Stimulated activated CD8-positive, alpha-beta memory T cell treated with anti-CD3 and anti-CD28 coated beads, Interleukin-15, amount 100 ng/mL, for 24 hours (primary cell): ENCODE measurements around the gene NRG3.

Experiments
- DNase-seq: peaks from one replicate; pipeline ENCODE4 v3.0.0-alpha.2; 2020; ENCODE audit warnings: low read depth

The NRG3 gene

DNA sequence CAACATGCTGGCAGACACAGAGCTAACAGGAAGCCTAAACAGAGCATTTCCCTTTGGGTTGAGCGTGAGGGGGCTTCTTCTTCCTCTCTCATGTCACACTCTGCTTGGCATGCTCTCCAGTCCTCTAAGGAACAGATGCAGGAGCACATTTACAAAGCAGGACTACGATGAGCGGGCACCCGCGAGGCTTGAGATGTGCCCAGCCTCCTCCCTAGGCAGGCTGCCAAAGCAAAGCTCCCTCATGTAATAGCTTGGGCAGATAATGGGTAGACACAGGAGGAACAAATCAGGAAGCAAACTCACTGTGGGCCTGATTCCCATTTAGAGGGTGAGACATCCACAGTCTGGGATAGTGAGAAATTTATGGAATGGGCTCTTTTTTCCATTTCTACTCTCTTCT is 519.1 kb downstream of the NRG3 start:
- DNase-seq: no peak

DNA sequence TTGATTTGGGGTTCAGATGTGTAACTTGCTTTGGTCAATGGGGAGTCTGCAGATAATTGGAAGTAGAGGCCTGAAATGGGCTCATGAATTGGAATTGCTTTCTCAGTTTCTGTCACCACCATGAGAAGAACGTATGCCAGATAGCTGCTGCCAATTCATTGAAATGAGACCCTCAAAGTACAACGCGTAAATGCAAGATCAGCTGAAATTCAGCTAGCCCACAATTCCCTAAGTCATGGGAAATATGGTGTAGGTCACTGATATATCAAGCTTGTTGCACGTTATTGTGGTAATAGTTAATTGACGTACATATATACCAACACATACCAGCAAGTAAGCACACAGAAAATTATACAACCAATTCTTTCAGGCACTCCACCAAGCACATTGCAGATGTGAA is 520.0 kb downstream of the NRG3 start:
- no peak for DNase-seq

DNA sequence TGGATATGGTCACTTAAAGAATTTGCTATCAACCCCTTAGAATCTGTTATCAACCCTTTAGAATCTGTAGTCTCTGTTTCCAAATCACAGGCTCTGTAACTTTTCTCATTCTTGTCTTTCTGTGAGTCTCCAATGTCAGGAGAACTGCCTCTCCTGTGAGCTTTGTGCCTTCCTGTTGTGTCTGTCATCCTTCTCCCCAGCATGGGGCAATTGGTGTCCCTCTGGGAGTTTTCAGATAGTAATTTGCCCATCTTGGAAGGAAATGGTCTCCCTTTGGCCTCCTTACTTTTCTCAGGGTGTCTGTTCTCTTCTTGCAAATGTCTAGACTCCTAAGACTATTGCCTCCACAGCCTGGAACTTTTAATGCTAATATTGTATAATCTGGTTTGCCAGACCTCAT is 521.9 kb downstream of the NRG3 start:
- no peak for DNase-seq

DNA sequence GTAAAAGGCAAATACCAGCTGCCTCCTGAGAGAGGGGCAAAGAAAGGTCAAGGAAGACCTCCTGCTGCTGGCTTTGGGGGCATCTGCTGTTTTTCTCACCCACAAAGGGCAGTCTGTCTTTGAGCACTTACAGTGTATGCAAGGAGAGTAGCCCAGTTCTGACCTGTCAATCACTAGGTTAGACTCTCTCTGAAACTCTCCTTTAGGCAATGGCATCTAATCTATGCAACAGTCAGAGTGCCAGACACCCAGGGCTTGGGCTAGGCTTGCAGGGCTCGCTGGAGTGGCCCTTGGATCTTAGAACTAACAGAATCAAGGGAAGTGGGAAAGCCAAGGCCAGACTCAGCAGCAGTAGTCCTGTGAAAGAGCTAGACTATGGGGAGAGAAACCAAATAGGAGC is 522.9 kb downstream of the NRG3 start:
- no peak for DNase-seq

DNA sequence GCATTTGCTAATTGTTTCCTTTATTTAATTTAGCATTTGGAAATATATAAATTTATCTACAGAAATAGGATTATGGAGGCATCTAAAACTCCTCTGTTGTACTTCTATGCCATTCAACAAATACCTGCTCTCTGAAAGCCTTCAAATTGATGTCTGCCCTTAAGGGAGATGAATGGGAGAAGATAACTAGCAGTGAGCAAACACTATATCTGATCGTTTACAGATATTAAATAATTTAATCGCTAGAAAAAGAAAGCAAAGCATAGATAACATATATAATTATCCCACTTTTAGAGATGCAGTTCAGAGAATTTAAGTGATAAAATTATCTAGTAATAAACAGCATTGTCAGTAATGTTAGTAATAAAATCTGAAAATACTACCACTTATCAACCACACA is 524.9 kb downstream of the NRG3 start:
- no peak for DNase-seq

DNA sequence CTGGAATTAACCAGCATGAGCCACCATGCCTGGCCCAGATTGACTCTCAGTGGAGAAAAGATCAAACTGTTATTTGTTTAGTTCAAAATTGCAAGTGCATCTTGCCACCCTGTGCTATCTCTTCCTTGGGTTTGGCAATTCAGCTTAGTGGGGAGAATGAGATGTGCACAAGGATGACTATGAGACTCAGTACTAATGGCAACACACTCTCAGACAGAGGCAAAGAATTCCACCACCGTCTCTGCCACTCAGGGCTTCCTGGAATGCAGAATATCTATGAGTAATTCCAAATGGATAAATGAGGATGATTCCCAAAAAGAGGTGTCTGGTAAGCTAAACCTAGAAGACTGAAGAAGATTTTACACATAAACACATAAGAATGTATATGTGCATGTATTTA is 525.8 kb downstream of the NRG3 start:
- no peak for DNase-seq

DNA sequence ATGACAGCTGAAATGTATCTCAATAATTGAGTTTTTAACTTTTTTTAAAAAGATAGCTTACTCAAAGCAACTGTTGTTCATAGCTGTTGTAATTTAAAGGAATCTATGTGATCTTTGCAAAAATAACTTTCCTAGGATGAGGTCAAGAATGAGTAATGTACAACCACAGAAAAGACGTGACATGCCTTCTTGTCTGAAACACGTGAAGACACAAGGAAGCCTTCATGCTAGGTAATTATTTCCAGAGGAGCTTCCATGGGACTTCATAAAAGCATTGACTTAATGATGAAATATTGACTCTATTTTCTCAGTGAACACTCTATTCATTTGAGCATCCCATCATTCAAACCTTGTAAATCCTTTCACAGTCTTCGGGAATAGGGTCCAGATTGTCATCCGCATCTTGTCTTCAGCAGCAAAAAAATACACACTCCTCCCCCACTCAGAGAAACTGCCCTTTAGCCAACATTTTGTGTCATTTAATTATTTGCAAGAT is 528.0 kb downstream of the NRG3 start:
- no peak for DNase-seq

DNA sequence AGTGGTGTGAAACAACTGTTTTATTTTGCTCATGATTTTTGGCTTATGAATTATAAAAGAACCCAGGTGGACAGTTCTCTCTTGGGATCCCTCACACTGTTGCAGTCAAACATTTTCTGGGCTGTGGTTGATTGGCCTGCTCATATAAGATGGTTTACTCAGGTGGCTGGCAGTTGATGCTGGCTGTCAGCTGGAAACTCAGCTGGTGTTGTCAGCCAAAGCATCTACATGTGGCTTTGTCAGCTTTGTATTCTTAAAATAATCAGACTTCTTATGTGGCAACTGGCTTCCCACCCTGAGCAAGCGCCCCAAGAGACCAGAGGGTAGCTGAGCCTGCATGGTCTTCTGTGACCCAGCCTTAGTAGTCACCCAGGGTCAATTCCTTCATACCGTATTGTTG is 534.7 kb downstream of the NRG3 start:
- no peak for DNase-seq

DNA sequence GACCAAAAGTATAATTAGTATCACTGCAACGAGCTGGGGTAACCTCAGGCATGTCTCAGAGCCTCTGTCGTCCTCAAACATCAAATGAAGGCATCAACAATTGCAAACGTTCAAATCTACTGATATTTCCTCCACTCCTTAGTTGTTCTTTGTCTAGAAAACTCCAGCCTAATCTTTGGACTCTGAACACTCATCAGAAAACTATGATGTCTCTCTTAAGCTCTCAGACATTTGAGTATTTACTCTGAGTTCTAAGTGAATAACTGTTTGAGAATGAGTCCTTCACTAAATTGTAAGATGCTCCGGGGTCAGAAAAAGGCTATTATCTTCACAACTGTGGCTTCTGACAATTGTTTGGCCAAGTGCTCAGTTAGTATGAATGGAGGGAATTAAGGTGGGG is 536.4 kb downstream of the NRG3 start:
- no peak for DNase-seq

DNA sequence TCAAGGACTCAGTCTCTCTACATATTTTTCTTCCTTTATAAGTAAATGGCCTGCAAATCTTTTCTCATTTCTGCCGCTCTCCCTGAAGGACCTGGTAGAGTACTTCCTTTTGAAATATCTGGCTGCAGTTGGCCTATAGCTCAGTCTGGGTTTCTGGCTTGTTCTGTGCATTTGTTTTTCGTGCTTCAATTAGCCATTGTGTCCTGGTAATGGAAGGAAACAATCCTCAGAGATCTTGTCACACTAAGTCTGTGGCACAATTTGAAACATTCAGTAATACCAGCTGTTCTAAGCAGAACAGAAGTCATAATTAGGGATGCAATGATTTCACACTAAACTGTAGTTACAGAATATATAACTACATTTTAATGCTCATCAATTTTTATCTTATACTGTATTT is 545.0 kb downstream of the NRG3 start:
- DNase-seq: no peak

DNA sequence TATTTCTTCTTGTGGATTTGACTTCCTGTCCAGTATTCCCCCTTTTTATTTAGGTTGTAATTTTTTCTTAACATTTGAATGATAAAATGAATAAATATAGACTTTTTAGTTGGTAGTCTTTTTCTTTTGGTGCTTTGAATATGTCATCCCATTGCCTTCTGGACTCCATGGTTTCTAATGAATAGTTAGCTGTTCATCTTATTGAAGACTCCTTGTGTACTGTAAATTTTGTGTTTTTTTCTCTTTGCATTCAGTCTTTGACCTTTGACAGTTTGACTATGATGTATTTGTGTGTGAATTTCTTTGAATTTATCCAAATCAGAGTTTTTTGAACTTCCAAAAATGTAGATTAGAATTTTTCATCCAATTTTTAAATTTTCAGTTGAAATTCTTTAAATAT is 554.3 kb downstream of the NRG3 start:
- no peak for DNase-seq

DNA sequence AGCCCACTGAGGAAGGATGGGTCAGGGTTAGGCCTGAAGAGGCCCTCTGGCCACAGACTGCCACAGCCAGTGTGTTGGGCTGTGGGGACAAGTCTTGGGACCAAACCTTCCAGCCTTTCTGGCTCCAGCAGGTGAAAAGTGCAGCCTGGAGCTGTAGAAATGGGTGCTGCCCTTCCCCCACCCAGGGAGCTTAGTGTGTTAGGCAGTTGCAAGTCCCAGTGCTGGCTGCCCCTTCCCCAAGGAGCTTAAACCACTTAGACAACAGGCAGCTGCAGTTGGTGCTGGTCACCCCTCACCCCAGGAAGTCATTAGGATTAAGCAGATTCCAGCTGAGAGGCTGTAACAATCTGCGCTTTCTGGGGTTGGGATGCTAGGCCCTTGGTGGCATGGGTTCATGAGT is 563.3 kb downstream of the NRG3 start:
- no peak for DNase-seq

DNA sequence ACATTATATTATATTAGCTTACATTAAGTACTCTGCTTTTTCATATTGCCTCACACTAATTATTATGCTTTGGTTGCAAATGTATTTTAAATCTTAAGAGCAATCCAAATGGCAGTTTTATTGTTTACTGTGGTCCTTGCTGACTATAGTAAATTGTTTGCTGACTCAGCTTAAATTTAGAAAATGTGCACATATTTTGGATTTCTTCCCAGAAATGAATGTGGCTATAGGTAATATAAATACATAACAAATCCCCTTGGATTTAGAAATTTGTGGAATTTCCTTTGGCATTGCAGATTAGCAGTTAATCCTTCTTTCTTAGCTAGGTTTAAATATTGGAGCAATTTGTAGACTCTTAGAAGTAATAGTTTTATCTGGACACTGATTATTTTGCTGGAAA is 565.8 kb downstream of the NRG3 start:
- no peak for DNase-seq

DNA sequence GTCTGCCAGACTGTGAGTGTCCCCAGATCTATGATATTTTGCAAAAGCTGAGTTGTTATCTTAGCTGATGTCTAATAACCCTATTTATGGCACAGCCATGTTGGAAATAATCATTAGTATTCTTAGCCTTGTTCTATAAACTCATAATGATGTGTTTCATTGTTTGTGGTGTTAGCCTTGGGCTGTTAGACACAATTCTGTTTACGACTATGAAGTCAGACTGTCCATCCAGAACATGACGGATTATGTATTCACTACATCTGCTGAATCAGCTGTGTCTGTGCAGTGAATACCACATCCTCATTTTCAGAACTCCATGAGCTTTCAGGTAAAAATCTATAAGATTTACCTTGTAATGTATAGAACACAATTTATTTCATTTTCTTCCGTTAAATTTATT is 577.1 kb downstream of the NRG3 start:
- DNase-seq: no peak

DNA sequence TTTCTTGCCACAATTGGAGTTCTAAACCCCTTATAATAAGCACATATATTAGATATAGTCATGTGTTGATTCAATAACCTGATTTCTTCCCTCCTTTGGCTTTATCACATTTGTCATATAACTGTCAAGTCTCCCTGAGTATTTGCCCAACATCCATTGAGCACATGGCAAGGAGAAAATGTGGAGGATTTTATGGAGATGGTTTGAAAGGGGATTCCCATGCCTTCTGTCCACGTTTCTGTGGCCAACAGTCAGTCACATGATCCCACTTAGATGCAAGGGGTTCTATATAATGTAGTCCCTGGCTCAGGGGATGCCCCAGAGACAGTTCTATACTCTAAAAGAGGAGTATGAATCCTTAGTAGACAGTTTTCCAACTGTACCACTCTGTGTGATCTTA is 577.7 kb downstream of the NRG3 start:
- no peak for DNase-seq

DNA sequence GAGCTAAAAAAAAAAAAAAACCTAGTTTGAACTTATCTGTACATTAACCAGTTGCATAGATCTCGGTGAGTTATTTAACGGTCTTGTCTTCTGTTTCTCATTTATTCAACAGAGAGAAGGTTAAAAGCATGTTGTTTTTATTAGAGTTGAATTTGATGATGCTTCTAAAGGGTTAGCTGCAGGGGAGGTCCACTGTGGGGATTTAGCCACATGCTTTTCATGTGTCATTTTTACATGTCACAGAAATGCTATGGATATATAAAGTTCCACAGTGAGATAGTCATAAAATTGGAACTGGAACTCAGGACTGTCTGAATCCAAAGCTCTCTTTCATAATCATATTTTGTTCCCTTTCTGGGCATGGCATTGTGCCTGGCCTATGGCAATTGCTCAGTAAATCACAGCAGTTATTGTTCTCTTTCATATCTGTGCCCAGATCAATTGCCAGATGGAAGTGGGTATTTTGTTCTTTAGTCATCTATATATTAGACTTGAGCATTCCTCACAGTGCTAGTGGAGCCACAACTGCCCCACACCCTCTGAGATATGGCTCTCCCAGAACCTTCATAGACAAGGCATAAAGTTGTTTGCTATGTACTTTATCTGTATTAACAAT is 578.8 kb downstream of the NRG3 start:
- DNase-seq: no peak

DNA sequence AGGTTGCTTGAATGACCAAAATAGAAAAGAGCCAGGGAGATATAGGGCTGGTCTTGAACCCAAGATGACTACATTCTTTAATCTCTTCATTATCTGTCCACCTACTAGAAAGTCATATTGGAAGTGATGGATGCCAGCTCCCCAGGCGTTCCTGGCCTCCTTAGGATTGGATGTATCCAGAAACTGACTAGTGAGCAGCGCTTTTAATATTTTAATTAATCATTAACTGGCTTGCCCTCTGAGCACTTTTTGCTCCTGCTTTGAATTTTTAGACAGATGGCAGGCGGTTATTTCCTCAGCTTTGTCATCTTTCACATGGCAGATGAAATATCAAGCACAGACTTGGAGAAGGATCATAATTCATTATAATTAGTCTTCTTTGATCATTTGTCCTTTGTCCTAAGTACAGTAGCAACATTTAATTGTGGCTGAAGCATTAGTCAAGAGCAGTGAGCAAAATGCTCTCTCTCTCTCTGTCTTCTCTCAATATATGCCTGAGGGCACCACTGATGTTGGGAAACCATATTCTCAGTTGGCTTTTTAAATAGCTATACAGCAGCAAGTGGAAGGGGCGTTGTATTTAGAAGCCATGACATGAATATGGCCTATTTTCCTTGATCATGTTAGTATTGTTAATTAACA is 588.0 kb downstream of the NRG3 start:
- DNase-seq: no peak

DNA sequence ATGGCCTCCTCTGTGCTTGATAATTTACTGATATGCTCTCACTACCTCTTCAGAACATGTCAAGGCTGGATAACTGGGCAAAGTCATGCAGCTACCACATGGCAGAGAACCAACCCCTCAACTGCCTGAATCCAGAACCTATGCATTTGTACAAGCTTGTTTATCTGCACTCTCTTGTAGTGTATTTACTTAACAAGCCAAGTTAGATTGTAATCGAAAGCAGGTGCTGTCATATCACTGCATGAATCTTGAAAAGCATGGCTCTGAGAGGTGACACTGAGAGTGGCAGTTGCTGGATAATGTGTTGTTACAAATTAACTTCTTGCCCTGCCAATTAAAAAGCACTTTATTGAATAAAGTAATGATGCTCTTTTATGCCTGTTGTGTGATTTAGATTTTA is 588.6 kb downstream of the NRG3 start:
- DNase-seq: no peak

DNA sequence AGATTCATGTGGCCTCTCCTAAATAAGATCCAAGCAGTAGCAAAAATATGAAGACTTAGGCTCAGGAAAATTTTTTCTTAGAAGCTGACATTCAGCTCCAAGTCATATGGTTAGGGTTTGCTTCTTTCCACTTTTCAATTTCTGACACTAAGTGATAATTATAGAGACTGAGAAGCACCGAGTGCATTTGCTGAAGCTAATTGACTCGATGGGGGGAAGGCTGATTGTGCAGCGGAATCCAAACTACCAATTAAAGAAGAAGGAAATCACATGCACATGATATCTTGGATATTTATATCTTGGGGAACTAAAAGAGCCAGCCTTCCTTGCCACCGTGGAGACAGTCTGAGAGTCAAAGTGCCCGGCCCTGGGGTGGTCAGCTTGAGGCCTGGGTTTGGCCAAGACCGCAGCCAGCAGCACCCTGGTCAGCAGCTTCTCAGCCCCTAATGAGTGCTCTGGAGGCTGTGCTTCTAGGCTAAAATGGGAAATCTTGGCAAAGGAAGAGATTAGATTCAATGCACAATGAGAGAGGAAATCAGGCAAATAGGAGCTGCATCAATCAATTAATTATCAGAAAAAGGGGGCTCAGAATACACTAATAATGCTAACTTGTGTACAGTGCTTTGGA is 589.3 kb downstream of the NRG3 start:
- DNase-seq: no peak

DNA sequence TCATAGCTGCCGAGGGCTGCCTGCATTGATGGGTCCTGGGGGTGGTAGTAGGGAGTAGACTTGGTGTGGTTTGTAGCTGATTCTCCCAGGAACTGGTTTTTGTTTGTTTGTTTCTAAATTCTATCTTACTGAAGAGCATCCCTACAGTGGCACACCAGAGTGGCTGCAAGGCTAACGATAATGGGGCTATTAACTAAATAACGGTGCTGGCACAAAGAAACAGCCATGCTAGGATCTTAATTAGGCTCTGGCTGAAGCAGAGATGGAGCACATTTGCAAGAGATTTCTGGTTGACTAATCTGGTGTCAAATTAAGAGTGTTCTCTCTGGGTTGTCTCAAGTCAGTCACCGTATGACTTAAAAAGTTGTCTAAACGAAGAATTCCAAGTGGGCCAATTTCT is 590.0 kb downstream of the NRG3 start:
- no peak for DNase-seq

DNA sequence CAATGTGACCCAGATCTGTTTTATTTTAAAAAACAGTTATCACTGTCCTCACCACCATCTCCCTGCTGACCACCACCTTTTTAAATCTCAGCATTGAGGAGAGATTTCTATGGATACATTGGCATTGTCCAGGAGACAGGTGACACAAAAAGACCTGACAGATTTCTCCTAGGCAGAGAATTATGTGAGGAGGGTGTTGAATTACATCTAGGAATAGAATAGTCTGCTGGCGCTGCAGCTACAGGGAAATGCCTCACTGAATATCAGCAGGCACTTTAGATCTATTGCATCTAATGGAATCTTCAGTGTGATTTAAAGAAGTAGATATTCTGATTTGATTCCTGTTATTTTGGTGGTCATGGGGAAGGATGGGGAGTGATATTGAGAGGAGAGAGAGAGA is 593.5 kb downstream of the NRG3 start:
- no peak for DNase-seq

DNA sequence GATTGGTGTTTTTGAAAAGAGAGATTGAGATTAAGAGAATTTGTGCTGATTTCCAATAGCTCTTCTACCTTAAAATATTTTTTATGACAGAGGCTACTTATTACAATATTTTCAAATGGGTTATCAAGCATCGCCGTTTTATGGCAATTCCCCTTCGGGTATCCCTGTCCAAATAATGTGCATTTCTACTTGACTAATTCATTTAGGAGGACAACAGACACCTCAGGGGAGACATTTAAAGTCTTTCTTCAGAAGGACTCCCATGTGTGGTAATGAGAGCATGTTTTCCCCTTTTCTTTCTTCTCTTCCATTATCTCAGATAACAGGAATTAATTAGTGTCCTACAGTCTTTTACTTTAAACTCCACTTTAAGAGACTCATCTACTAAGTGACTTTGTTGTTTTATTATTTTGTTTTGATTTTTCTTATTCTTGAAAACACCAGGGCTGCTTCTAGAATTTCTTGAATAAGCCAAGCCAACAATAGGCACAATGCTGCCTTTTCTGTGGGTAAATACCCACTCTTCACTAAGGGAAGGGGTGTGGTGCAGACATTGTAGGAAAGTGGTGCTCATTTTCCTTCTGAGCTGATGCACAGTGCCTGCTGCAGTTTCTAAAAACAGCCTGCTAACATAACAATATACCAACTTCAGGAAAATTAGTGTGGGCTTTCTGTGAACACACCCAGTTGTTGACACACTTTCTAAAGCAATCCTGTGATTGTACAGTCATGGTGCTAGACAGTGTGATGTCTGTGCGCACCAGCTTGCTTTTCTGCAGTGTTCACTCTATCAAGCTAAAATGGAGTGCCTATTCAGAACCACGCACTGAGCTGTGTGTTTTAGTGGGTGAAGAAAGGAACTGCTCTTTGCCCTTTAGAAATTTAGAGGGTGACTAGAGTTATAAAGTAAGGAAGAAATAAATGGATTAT is 597.7 kb downstream of the NRG3 start:
- no peak for DNase-seq

DNA sequence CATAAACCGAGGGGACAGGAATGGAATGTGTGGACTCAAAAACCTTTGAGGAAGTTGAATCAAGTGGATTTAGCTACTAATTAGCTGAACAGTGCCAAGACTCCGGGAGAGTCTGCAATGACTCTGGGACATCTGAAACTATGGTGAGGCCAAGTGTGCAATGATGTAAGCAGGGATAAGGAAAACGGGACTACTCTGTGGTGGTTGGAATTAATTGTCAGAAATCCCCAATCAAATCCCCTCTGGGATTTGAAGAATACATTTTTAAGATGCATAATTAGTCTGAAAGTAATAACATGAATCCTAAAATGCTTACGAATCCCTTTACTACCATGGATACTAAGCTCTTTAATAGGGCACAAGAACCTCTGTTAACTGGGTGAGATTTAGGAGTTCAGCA is 602.8 kb downstream of the NRG3 start:
- DNase-seq: no peak
